A673 (cell line): ENCODE results near the gene MELTF. TPM values are rescaled to one million over a fixed set of nuclear protein-coding genes. Genes with fewer than 3 reads are reported as not detected.
"Not testable (repeated sequence)": the region's sequence is repeated elsewhere in the genome, so short reads cannot be mapped to it uniquely, and the experiment has no call there.

ENCODE experiments used
- BruUV-seq: library from RNA; stranded (reverse); fragments of 400-500 nt; replicated peaks from 2 replicates; lab custom pipeline; 2021; lab: Mats Ljungman, UMichigan
- CTCF ChIA-PET: fragments of 300-600 bp; sonication (Branson Sonifier 250); formaldehyde crosslinking; loops from one replicate; lab custom pipeline; 2022; ENCODE audit warnings: antibody characterized with exemption; lab: Charles Lee
- POLR2A ChIA-PET: fragments of 300-600 bp; sonication (Branson Sonifier 250); formaldehyde crosslinking; loops from one replicate; lab custom pipeline; 2022; ENCODE audit warnings: antibody characterized with exemption; ENCODE audit not compliant: low non-redundant PET; lab: Charles Lee
- DNase-seq: peaks from one replicate; pipeline ENCODE4 v3.0.0-alpha.2; 2015; ENCODE audit warnings: low spot score
- H3K27ac ChIP-seq: fragments of 200-600 bp; sonication (generic); 2 replicates; pipeline ENCODE4 v1.5.1; 2016; ENCODE audit warnings: mixed run types, low read depth, mild to moderate bottlenecking, mixed read lengths, antibody characterized with exemption, low read length; ENCODE audit not compliant: poor library complexity, severe bottlenecking
- H3K27me3 ChIP-seq: fragments of 200-600 bp; sonication (generic); replicated peaks from 2 replicates; pipeline ENCODE4 v1.6.1; 2017; ENCODE audit warnings: mixed run types, low read depth, mild to moderate bottlenecking, mixed read lengths, antibody characterized with exemption, low read length; ENCODE audit not compliant: insufficient read depth, poor library complexity
- H3K36me3 ChIP-seq: fragments of 200-600 bp; sonication (generic); 2 replicates; pipeline ENCODE4 v1.6.1; 2016; ENCODE audit warnings: mixed run types, mild to moderate bottlenecking, mixed read lengths, antibody characterized with exemption, low read length; ENCODE audit not compliant: insufficient read depth, poor library complexity, severe bottlenecking
- H3K4me1 ChIP-seq: fragments of 200-600 bp; sonication (generic); 2 replicates; pipeline ENCODE4 v1.6.1; 2017; ENCODE audit warnings: mixed run types, mild to moderate bottlenecking, mixed read lengths, antibody characterized with exemption, low read length; ENCODE audit not compliant: insufficient read depth, poor library complexity, severe bottlenecking
- H3K4me3 ChIP-seq: fragments of 200-600 bp; sonication (generic); 2 replicates; pipeline ENCODE4 v1.5.1; 2016; ENCODE audit warnings: low read depth, mixed run types, mild to moderate bottlenecking, mixed read lengths, low read length; ENCODE audit not compliant: poor library complexity, severe bottlenecking
- H3K9me3 ChIP-seq: fragments of 200-600 bp; sonication (generic); 2 replicates; pipeline ENCODE4 v1.6.1; 2016; ENCODE audit warnings: mixed run types, low read depth, mild to moderate bottlenecking, mixed read lengths, antibody characterized with exemption, low read length; ENCODE audit not compliant: poor library complexity, severe bottlenecking
- CTCF ChIP-seq: fragments of 300-800, 200-600 bp; sonication (generic); conservative IDR thresholded peaks from 2 replicates; pipeline ENCODE4 v1.5.1; 2017; ENCODE audit warnings: low read depth, mild to moderate bottlenecking, antibody characterized with exemption, low read length, moderate library complexity, mixed read lengths
- EZH2 ChIP-seq: fragments of 200-600 bp; sonication (generic); IDR thresholded peaks from 2 replicates; pipeline ENCODE4 v1.6.1; 2017; ENCODE audit warnings: borderline replicate concordance, low read depth, mild to moderate bottlenecking, mixed read lengths, antibody characterized with exemption, low read length; ENCODE audit not compliant: poor library complexity, severe bottlenecking
- intact Hi-C: fragments of 100-400 bp; cut with micrococcal nuclease; formaldehyde crosslinking; loops from one replicate; pipeline ENCODE4 v1.10.0; 2022; ENCODE audit not compliant: unreplicated experiment
- total RNA-seq: library from RNA; stranded (reverse); gene quantifications from 2 replicates; pipeline ENCODE4 v1.2.3, GENCODE V29; 2021

The MELTF gene
- total RNA-seq, 1 experiment from 2014 or later = 2.6 TPM

DNA sequence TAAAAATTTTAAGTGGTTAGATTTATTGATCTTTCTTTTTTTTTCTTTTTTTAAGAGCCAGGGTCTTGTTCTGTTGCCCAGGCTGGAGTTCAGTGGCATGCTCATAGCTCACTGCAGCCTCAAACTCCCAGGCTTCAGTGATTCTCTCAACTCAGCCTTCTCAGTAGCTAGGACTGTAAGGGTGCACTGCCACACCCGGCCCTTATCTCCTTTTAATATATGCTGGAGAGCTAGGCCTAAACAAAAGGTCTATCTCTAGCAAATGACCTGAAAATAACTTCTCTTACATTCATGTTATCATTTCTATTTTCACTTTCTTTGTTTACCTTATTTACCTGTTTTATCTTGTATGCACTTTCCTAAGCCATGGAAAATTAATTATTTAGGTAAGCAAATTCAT lies 35.2 kb upstream of the MELTF start:
- peaks cover 18% of the 10 kb centered on the region for H3K36me3 ChIP-seq
- DNase-seq = no peak
- no peak overlapping the region for H3K4me3 ChIP-seq
- intact Hi-C loops = no loop called here
- CTCF ChIA-PET = no interaction called here
- no peak overlapping the region for H3K27ac ChIP-seq
- no peaks in the 10 kb centered on the region for H3K27me3 ChIP-seq
- no peaks in the 10 kb centered on the region for H3K9me3 ChIP-seq
- TF ChIP-seq CTCF (no peak), EZH2 (no peak)
- peaks cover 5% of the 10 kb centered on the region for H3K4me1 ChIP-seq
- no TSS peak for BruUV-seq
- POLR2A ChIA-PET = no interaction called here

- H3K27me3 ChIP-seq = no peaks in the 10 kb centered on the region
- TF ChIP-seq EZH2 = no peak
- TF ChIP-seq CTCF = no peak
- intact Hi-C loops = no loop called here
- no peak for DNase-seq
- BruUV-seq = no TSS peak
- ChIA-PET POLR2A (no interaction called here), CTCF (no interaction called here)
- no peaks in the 10 kb centered on the region for H3K9me3 ChIP-seq
- no peak overlapping the region for H3K27ac ChIP-seq
- no peaks in the 10 kb centered on the region for H3K4me1 ChIP-seq
- H3K4me3 ChIP-seq = no peak overlapping the region
- H3K36me3 ChIP-seq = peaks cover 37% of the 10 kb centered on the region
Observed at GRCh38 chr3:197062446-197062845, 32.8 kb upstream of the MELTF start.

GRCh38 chr3:197051637-197052036 lies 22.0 kb upstream of the MELTF start:
- CTCF ChIA-PET, H3K27ac ChIP-seq, DNase-seq, H3K9me3 ChIP-seq, H3K27me3 ChIP-seq, POLR2A ChIA-PET, H3K4me3 ChIP-seq, H3K4me1 ChIP-seq, BruUV-seq: not testable (repeated sequence)
- peaks cover 11% of the 10 kb centered on the region for H3K36me3 ChIP-seq
- intact Hi-C loops = loop anchor here (10.0 kb wide), 1 partner anchor 133 kb away; no protein-coding TSS in a partner anchor

DNA sequence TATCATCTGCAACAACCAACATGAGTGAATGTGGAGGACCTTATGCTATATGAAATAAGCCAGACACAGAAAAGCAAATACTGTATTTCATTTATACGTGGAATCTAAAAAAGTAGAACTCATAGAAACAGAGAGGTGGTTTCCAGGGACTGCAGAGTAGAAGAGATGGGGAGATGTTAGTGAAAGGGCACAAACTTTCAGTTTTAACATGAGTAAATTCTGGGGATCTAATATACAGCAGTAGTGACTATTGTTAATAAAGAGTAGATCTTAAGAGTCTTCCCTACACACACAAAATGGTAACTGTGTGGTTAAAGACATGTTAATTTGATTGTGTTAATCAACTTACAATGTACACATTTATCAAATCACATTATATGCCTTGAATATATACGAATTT lies 20.9 kb upstream of the MELTF start:
- TF ChIP-seq EZH2 (no peak), CTCF (no peak)
- peaks cover 19% of the 10 kb centered on the region for H3K36me3 ChIP-seq
- intact Hi-C loops = loop anchor here (10.0 kb wide), 1 partner anchor 134 kb away; no protein-coding TSS in a partner anchor
- no peaks in the 10 kb centered on the region for H3K4me1 ChIP-seq
- no peaks in the 10 kb centered on the region for H3K9me3 ChIP-seq
- CTCF ChIA-PET = no interaction called here
- POLR2A ChIA-PET = no interaction called here
- no TSS peak for BruUV-seq
- no peak overlapping the region for H3K27ac ChIP-seq
- no peaks in the 10 kb centered on the region for H3K27me3 ChIP-seq
- no peak for DNase-seq
- no peak overlapping the region for H3K4me3 ChIP-seq
